Retinal pigment epithelial cell (primary cell): ENCODE results near the gene DDAH2.

ENCODE experiments used
- DNase-seq: peaks from one replicate; pipeline ENCODE4 v3.0.0-alpha.2; 2010; ENCODE audit warnings: low read depth
- H3K4me3 ChIP-seq: 2 replicates; pipeline ENCODE4 v1.5.1; 2011; ENCODE audit warnings: mild to moderate bottlenecking, low read length, control low read depth, moderate library complexity
- CTCF ChIP-seq: conservative IDR thresholded peaks from 2 replicates; pipeline ENCODE4 v1.5.1; 2011; ENCODE audit warnings: low read depth, low read length, control low read depth, inconsistent platforms

DDAH2 gene

DNA sequence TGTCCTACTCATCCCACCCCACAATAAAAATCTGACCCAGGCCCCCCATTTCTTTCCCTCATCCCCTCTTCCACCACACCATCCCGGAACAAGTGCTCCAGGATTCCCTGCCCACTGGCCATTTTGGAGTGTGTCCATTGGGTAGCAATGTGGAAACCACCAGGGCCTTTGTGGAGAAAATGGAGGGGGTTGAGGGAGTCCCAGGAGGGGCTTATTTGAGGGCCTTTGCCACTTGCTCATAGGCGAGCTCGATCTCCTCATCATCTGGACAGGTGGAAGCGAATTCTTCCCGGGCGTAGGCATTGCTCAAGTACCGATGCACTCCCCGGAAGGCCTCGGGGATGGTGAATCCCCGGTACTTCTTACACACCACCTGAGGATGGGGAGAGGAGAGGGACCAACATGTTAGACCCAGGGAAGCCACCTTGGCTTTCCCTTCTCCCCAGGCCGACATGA is 1.6 kb upstream of the DDAH2 start:
- DNase-seq = no peak
- peak overlapping the region; percentile 72 for H3K4me3 ChIP-seq

DNA sequence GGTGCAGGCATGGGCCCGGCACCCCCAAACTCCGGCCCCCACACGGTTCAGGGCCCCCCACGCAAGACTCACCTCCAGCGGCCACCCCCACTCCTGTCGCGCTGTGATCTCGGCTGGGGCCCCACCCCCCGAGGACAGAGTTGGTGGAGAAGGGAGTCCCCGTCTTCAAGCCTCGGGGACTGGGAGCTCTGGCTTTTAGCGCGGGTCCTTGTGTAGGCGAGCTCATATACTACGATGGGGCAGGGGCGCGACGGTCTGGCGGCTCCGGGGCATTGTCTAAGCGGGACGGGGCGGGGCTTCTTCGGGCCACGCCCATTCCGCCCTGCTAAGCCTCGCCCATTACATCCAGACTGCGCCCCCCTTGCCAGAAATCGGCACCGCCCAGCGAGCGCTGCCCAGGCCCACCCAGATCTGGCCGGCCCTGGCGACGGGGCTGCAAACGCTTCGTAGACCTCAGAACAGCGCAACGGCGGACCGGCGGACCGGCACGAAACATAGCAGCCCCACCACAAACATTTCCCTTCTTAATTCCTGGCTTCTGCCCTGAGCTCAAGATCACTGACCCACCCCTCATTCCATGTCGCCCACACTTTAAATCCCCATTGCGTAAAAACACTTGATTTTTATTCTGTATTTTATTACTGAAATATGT is 1.0 kb upstream of the DDAH2 start:
- DNase-seq = no peak
- no peak for TF ChIP-seq CTCF
- H3K4me3 ChIP-seq = peak overlapping the region; percentile 72

More for the DNA sequence above, 1.6 kb upstream of the DDAH2 start:
- TF ChIP-seq CTCF = no peak

DNA sequence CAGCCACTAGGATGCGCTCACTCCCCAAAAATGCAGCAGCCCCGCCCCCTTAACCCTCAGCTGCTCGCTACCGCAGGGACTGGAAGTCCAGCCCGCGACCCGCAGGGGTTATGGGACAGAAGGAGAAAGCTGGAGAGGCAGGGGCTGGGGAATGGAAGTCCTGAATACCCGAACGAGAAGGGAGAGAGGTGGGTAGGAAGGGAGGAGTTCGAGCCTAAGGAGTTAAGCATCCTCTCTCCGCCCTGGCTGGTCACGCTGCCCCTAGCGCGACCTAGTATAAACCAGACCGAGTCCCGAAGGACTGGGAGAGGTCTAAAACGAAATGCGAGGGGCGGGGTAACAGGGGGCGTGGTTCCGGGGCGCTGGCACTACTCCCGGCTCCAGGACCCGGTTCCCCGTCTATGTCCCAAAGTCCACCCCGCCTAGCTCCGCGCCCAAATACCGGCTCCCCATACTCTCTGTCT is 448 bp upstream of the DDAH2 start:
- TF ChIP-seq CTCF = no peak
- no peak for DNase-seq
- H3K4me3 ChIP-seq = peak overlapping the region; percentile 72

DNA sequence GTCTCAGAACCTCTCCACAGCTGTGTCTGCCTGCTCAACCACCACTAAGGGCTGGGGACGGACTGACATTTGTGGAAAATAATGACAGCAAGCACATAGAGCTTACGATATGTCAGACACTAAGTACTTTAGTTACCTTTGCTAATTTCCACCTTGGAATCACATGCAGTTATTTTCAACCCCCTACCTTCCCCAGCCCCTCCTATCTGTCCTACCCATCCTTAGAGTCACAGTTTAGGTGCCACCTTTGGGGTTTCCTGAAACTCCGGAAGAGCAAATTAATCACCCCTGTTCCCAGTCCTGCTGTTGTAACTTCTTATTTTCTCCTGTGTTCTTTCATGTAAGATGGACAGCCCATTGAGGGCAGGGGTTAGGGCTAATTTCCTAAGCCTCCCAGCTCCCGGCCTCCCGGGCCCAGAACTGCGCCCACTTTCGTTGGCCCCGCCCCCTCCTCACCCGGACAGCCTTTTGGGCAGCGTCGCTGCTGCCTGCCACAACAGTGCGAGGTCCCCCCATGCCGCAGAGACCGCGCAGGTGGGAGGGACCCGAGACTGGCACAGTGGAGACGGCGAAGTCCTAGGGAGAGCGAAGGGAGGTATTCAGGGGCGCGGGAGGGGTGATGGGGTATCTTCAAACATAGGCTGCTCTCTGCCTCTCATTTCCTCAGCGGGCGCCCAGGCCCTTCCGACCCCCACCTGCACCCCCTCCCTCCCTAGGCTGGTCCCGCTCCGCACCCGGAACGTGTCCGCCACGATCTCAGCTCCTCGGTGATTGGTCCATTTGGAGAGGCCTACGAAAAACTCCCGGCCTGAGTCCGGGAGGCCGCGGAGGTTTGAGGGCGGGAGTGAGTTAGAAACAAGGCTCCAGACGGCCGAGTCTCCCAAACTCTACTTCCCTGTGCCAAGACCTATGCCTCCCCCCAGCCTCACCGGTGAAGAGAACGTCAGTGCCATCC is 1.1 kb downstream of the DDAH2 start:
- peak overlapping the region; percentile 72 for H3K4me3 ChIP-seq
- TF ChIP-seq CTCF = no peak
- DNase-seq = no peak

DNA sequence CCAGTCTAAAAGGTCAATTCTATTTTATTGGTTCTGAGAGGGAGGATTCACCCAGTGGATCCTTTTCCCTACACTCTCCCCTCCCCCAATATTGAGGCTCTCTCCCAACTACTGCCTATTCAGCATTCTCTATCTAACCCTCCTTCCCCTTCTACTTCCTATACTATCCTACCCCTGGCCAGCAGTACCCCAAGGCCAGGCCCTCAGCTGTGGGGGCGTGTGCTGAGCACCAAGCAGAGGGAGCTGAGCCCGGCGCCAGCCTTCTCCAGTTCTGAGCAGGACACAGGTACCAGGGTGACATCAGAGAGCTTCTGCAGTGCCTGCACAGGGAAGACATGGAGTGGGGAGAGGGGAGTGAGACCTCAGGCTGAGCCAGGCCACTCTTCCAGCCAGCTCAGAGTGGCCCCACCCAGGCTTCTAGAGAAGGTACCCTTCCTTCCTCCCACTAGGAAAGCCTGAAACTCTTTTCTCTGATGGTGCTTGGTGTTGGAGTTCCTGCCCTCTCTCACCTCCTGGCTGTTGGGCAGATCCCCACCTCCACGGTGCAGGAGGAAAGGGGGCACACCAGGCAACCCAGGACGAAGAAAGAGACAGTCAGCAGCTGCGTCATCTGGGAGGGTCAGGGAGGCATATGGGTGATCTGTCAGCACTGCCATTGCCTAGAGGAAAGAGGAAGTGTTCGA is 1.9 kb downstream of the DDAH2 start:
- no peak overlapping the region for H3K4me3 ChIP-seq
- no peak for DNase-seq
- TF ChIP-seq CTCF = no peak

- TF ChIP-seq CTCF = no peak
- no peak overlapping the region for H3K4me3 ChIP-seq
- DNase-seq = no peak
These were observed 3.4 kb downstream of the DDAH2 start for GRCh38 chr6:31725502-31726350.
